ENCODE data around the gene ARID1B. TPM values are rescaled to one million over a fixed set of nuclear protein-coding genes. Genes with fewer than 3 reads are reported as not detected.

Gene ARID1B
- total and polyA plus RNA-seq, 4 donors: 7.0 to 49.0 (median 24.2) TPM

GRCh38 chr6:157020398-157020797, 243.2 kb downstream of the ARID1B start (continued):
- TF ChIP-seq ATF3 (IDR thresholded peaks at IDR 0.05) (no peak), YY1 (IDR thresholded peaks at IDR 0.05) (no peak), NR2F2 (IDR thresholded peaks at IDR 0.05) (no peak), JUND (IDR thresholded peaks at IDR 0.05) (no peak), RXRA (IDR thresholded peaks at IDR 0.05) (no peak), HNF4G (IDR thresholded peaks at IDR 0.05) (no peak), FOXA1 (IDR thresholded peaks at IDR 0.05) (no peak), SP1 (IDR thresholded peaks at IDR 0.05) (no peak), HNF4A (conservative IDR thresholded peaks at IDR 0.05) (no peak)

GRCh38 chr6:157020881-157021343, 243.7 kb downstream of the ARID1B start:
- Histone ChIP-seq H3K27me3 (ENCODE audit: control insufficient read depth in 4 of 4, insufficient read depth in 4 of 4, low read length in 3 of 4) (no peaks in the 10 kb centered on the region), H3K27ac (ENCODE audit: low read depth in 1 of 2, low read length in 2 of 2) (peak overlapping the region; percentile 98 to 99), H3K4me1 (ENCODE audit: control insufficient read depth in 4 of 4, insufficient read depth in 4 of 4, low read length in 3 of 4) (peaks cover 0 to 21% (median 14%) of the 10 kb centered on the region in 4 donors), H3K9me3 (ENCODE audit: control insufficient read depth in 4 of 4, low read length in 3 of 4) (peaks cover 0 to 1% (median 0%) of the 10 kb centered on the region in 4 donors), H3K36me3 (ENCODE audit: control insufficient read depth in 4 of 4, insufficient read depth in 3 of 4, low read depth in 1 of 4, low read length in 3 of 4) (no peaks in the 10 kb centered on the region), H3K9ac (ENCODE audit: low read depth in 1 of 2, low read length in 2 of 2) (peak overlapping the region; percentile 94), H3K4me3 (ENCODE audit: low read depth in 1 of 3, low read length in 3 of 3) (peak overlapping the region; percentile 57 to 76 (median 70))
- DNase-seq (ENCODE audit: low spot score): no peak
- TF ChIP-seq FOXA1 (IDR thresholded peaks at IDR 0.05) (no peak), RXRA (IDR thresholded peaks at IDR 0.05) (peak in 1 of 2 donors; percentile 5), YY1 (IDR thresholded peaks at IDR 0.05) (peak; percentile 47), GABPA (IDR thresholded peaks at IDR 0.05 in 1 of 2, conservative IDR thresholded peaks at IDR 0.05 in 1 of 2) (peak in 1 of 2 donors; percentile 15)
- under 1% methylated on average over 40 of the region's 40 CpGs for WGBS

GRCh38 chr6:157021344-157021992, 244.3 kb downstream of the ARID1B start:
- WGBS: under 1% methylated on average over 84 of the region's 84 CpGs
- H3K36me3 ChIP-seq (ENCODE audit: control insufficient read depth in 4 of 4, insufficient read depth in 3 of 4, low read depth in 1 of 4, low read length in 3 of 4): no peaks in the 10 kb centered on the region
- no peaks in the 10 kb centered on the region for H3K27me3 ChIP-seq (ENCODE audit: control insufficient read depth in 4 of 4, insufficient read depth in 4 of 4, low read length in 3 of 4)
- peak overlapping the region; percentile 98 to 99 for H3K27ac ChIP-seq (ENCODE audit: low read depth in 1 of 2, low read length in 2 of 2)
- peaks cover 0 to 1% (median 0%) of the 10 kb centered on the region in 4 donors for H3K9me3 ChIP-seq (ENCODE audit: control insufficient read depth in 4 of 4, low read length in 3 of 4)
- peaks cover 0 to 21% (median 13%) of the 10 kb centered on the region in 4 donors for H3K4me1 ChIP-seq (ENCODE audit: control insufficient read depth in 4 of 4, insufficient read depth in 4 of 4, low read length in 3 of 4)
- peak overlapping the region; percentile 94 for H3K9ac ChIP-seq (ENCODE audit: low read depth in 1 of 2, low read length in 2 of 2)
- peak; percentile 23 for TF ChIP-seq SP1 (IDR thresholded peaks at IDR 0.05)
- TF ChIP-seq GABPA (IDR thresholded peaks at IDR 0.05 in 1 of 2, conservative IDR thresholded peaks at IDR 0.05 in 1 of 2): peak in 1 of 2 donors; percentile 43
- no peak for TF ChIP-seq MAX (IDR thresholded peaks at IDR 0.05)
- TF ChIP-seq ZBTB33 (IDR thresholded peaks at IDR 0.05): no peak
- TF ChIP-seq FOXA2 (IDR thresholded peaks at IDR 0.05): no peak
- no peak for TF ChIP-seq HNF4A (conservative IDR thresholded peaks at IDR 0.05)
- peak; percentile 28 to 59 for TF ChIP-seq RAD21 (IDR thresholded peaks at IDR 0.05)
- TF ChIP-seq TAF1 (conservative IDR thresholded peaks at IDR 0.05): peak; percentile 72
- no peak for TF ChIP-seq YY1 (IDR thresholded peaks at IDR 0.05)
- peak; percentile 17 for TF ChIP-seq CTCF (IDR thresholded peaks at IDR 0.05; ENCODE audit: low read depth, low read length, missing input control)
- TF ChIP-seq REST (IDR thresholded peaks at IDR 0.05): peak; percentile 72
- peak in 1 of 2 donors; percentile 20 for TF ChIP-seq RXRA (IDR thresholded peaks at IDR 0.05)
- TF ChIP-seq EGR1 (IDR thresholded peaks at IDR 0.05; ENCODE audit: low read depth in 2 of 2): no peak
- TF ChIP-seq HNF4G (IDR thresholded peaks at IDR 0.05): no peak
- TF ChIP-seq JUND (IDR thresholded peaks at IDR 0.05): no peak
- TF ChIP-seq NR2F2 (IDR thresholded peaks at IDR 0.05): no peak
- TF ChIP-seq ATF3 (IDR thresholded peaks at IDR 0.05): no peak
- peak; percentile 88 for DNase-seq (ENCODE audit: low spot score)
- H3K4me3 ChIP-seq (ENCODE audit: low read depth in 1 of 3, low read length in 3 of 3): peak overlapping the region; percentile 57 to 76 (median 70)

Measured in liver (tissue), 9 donors.